SK-N-SH treated with all-trans-retinoic acid at 6 μM for 48 hours (cell line): Measurements from ENCODE around the gene FCAMR.

Experiments
- ATAC-seq: fragments of 200-7000 bp; cut with Tn5 transposase; 3 replicates; pipeline ENCODE4 v1.9.1; 2020; ENCODE audit warnings: mild to moderate bottlenecking, moderate library complexity
- ARNTL ChIP-seq: fragments of 450-650 bp; formaldehyde crosslinking; IDR thresholded peaks from 2 replicates; pipeline ENCODE4 v1.5.0; 2020; ENCODE audit warnings: low read depth, mild to moderate bottlenecking, moderate library complexity, borderline replicate concordance
- CSDC2 ChIP-seq: fragments of 250-450 bp; sonication (Bioruptor Pico); IDR thresholded peaks from 2 replicates; pipeline ENCODE4 v1.5.0; 2020; ENCODE audit warnings: mild to moderate bottlenecking, moderate library complexity
- CSRNP3 ChIP-seq: fragments of 250-450 bp; sonication (Bioruptor Pico); IDR thresholded peaks from 2 replicates; pipeline ENCODE4 v1.5.1; 2021; ENCODE audit warnings: mild to moderate bottlenecking, moderate library complexity
- ESRRG ChIP-seq: fragments of 250-450 bp; sonication (Bioruptor Pico); IDR thresholded peaks from 2 replicates; pipeline ENCODE4 v1.6.1; 2021; ENCODE audit warnings: mild to moderate bottlenecking
- GLIS3 ChIP-seq: fragments of 250-450 bp; sonication (Bioruptor Pico); IDR thresholded peaks from 2 replicates; pipeline ENCODE4 v1.5.0; 2020; ENCODE audit warnings: mild to moderate bottlenecking, moderate library complexity
- OSR1 ChIP-seq: fragments of 250-450 bp; sonication (Bioruptor Pico); IDR thresholded peaks from 2 replicates; pipeline ENCODE4 v1.8.0; 2022; ENCODE audit warnings: moderate library complexity, mild to moderate bottlenecking, inconsistent platforms
- PATZ1 ChIP-seq: fragments of 250-450 bp; sonication (Bioruptor Pico); IDR thresholded peaks from 2 replicates; pipeline ENCODE4 v1.8.0; 2020; ENCODE audit warnings: mild to moderate bottlenecking, moderate library complexity, borderline replicate concordance
- POU6F1 ChIP-seq: fragments of 250-450 bp; sonication (Bioruptor Pico); IDR thresholded peaks from 2 replicates; pipeline ENCODE4 v1.8.0; 2021; ENCODE audit warnings: low read depth, mild to moderate bottlenecking, moderate library complexity, borderline replicate concordance
- RARB ChIP-seq: fragments of 250-450 bp; sonication (Bioruptor Pico); IDR thresholded peaks from 2 replicates; pipeline ENCODE4 v1.8.0; 2021; ENCODE audit warnings: mild to moderate bottlenecking, moderate library complexity
- TCF4 ChIP-seq: fragments of 250-450 bp; sonication (Bioruptor Pico); IDR thresholded peaks from 2 replicates; pipeline ENCODE4 v1.8.0; 2021; ENCODE audit warnings: mild to moderate bottlenecking, moderate library complexity, borderline replicate concordance
- TSHZ2 ChIP-seq: fragments of 250-450 bp; sonication (Bioruptor Pico); IDR thresholded peaks from 2 replicates; pipeline ENCODE4 v1.5.0; 2020; ENCODE audit warnings: mild to moderate bottlenecking, moderate library complexity
- ZC3H10 ChIP-seq: fragments of 250-450 bp; sonication (Bioruptor Pico); IDR thresholded peaks from 2 replicates; pipeline ENCODE4 v1.5.1; 2021; ENCODE audit warnings: mild to moderate bottlenecking, moderate library complexity
- ZFP3 ChIP-seq: fragments of 250-450 bp; sonication (Bioruptor Pico); IDR thresholded peaks from 2 replicates; pipeline ENCODE4 v1.5.0; 2020; ENCODE audit warnings: mild to moderate bottlenecking, moderate library complexity
- ZFP30 ChIP-seq: fragments of 450-650 bp; formaldehyde crosslinking; IDR thresholded peaks from 2 replicates; pipeline ENCODE4 v1.5.0; 2022; ENCODE audit warnings: mild to moderate bottlenecking, moderate library complexity
- ZNF565 ChIP-seq: fragments of 450-650 bp; formaldehyde crosslinking; conservative IDR thresholded peaks from 2 replicates; pipeline ENCODE4 v1.5.0; 2020; ENCODE audit warnings: low read depth, mild to moderate bottlenecking, moderate library complexity
- ZNF70 ChIP-seq: fragments of 450-650 bp; formaldehyde crosslinking; IDR thresholded peaks from 2 replicates; pipeline ENCODE4 v1.5.0; 2020; ENCODE audit warnings: mild to moderate bottlenecking, moderate library complexity
- ZNF8 ChIP-seq: fragments of 450-650 bp; formaldehyde crosslinking; IDR thresholded peaks from 2 replicates; pipeline ENCODE4 v1.5.0; 2020; ENCODE audit warnings: mild to moderate bottlenecking, moderate library complexity
- TF ChIP-seq, protein P1 (sequence below): fragments of 250-450 bp; sonication (Bioruptor Pico); IDR thresholded peaks from 2 replicates; pipeline ENCODE4 v1.5.1; 2020; ENCODE audit warnings: low read depth, mild to moderate bottlenecking, moderate library complexity

Gene FCAMR

GRCh38 chr1:207017615-207018559, 47.6 kb upstream of the FCAMR start:
- 0 out of 3 replicates have a peak, but pooled peaks have one; percentile 9 for ATAC-seq

DNA sequence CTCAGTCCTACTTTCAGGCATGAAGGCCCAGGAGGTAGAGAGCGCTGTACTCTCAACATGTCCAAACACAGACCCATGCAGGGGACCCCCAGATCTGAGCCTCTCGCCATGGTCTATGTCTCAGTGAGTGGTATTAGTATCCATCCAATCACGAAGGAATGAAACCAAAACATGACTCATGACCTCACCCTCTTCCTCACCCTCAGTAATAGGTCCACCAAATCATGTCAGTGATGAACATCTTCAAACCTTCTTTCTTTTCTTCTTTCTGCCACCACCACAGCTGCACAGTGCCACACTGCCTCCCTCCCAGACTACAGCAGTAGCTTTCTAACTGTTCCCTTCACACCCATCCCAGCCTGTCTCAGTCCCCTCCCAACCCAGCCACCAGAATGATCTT, 45.5 kb upstream of the FCAMR start:
- ATAC-seq = no peak
- TF ChIP-seq ZC3H10 (CRISPR knock-in tag) (no peak), CSDC2 (CRISPR knock-in tag) (no peak), CSRNP3 (CRISPR knock-in tag) (no peak), ZNF8 (CRISPR knock-in tag) (no peak), ARNTL (CRISPR knock-in tag) (no peak), POU6F1 (CRISPR knock-in tag) (no peak), ESRRG (CRISPR knock-in tag) (no peak), PATZ1 (CRISPR knock-in tag) (no peak), ZNF565 (CRISPR knock-in tag) (no peak), OSR1 (no peak), RARB (CRISPR knock-in tag) (no peak), TCF4 (CRISPR knock-in tag) (no peak), ZNF70 (no peak)
- TF ChIP-seq, protein P1, sequence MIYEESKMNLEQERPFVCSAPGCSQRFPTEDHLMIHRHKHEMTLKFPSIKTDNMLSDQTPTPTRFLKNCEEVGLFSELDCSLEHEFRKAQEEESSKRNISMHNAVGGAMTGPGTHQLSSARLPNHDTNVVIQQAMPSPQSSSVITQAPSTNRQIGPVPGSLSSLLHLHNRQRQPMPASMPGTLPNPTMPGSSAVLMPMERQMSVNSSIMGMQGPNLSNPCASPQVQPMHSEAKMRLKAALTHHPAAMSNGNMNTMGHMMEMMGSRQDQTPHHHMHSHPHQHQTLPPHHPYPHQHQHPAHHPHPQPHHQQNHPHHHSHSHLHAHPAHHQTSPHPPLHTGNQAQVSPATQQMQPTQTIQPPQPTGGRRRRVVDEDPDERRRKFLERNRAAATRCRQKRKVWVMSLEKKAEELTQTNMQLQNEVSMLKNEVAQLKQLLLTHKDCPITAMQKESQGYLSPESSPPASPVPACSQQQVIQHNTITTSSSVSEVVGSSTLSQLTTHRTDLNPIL (CRISPR knock-in tag) = no peak

More at GRCh38 chr1:207017615-207018559, 47.6 kb upstream of the FCAMR start:
- TF ChIP-seq POU6F1 (CRISPR knock-in tag) = no peak
- no peak for TF ChIP-seq ESRRG (CRISPR knock-in tag)
- no peak for TF ChIP-seq CSDC2 (CRISPR knock-in tag)
- TF ChIP-seq ZFP30 (CRISPR knock-in tag) = no peak
- no peak for TF ChIP-seq GLIS3 (CRISPR knock-in tag)
- no peak for TF ChIP-seq ZFP3
- TF ChIP-seq ZNF565 (CRISPR knock-in tag) = no peak
- TF ChIP-seq ARNTL (CRISPR knock-in tag) = no peak
- no peak for TF ChIP-seq PATZ1 (CRISPR knock-in tag)
- no peak for TF ChIP-seq TSHZ2 (CRISPR knock-in tag)
